ENCODE measurements around the gene MAP2.

GRCh38 chr2:209422191-209422754 is 1.6 kb upstream of the MAP2 start:
- TF ChIP-seq USF1 (CRISPR knock-in tag; IDR thresholded peaks at IDR 0.05), result no peak
- no peak for TF ChIP-seq ZBTB43 (CRISPR knock-in tag; IDR thresholded peaks at IDR 0.05)
- TF ChIP-seq ZNF281 (CRISPR knock-in tag; IDR thresholded peaks at IDR 0.05), result no peak
- TF ChIP-seq SP1 (CRISPR knock-in tag; conservative IDR thresholded peaks at IDR 0.05), result no peak
- TF ChIP-seq CBFB (CRISPR knock-in tag; IDR thresholded peaks at IDR 0.05; ENCODE audit: low read depth), result no peak
